RWPE1 (cell line): Measurements from ENCODE around the gene CPEB4.
A peak's percentile ranks its signal among the peaks of the same experiment; 100 is the strongest.

Experiments
- CTCF ChIA-PET: fragments of 350-600 bp; sonication (Branson Sonifier 250); formaldehyde crosslinking; extraction: SDS; loops from one replicate; lab custom pipeline; 2021; lab: Yijun Ruan, JAX
- POLR2A ChIA-PET: fragments of 400-600 bp; formaldehyde crosslinking; extraction: SDS; loops from one replicate; lab custom pipeline; 2020; ENCODE audit warnings: antibody characterized with exemption; ENCODE audit not compliant: low non-redundant PET; lab: Yijun Ruan, JAX
- DNase-seq: peaks from one replicate; pipeline ENCODE4 v3.0.0; 2012; ENCODE audit warnings: low spot score
- H3K27ac ChIP-seq: fragments of 450-650 bp; 2 replicates; pipeline ENCODE4 v1.5.1; 2017
- CTCF ChIP-seq: fragments of 450-650 bp; conservative IDR thresholded peaks from 2 replicates; pipeline ENCODE4 v1.5.1; 2017; ENCODE audit warnings: low read depth, mild to moderate bottlenecking

CPEB4 gene

DNA sequence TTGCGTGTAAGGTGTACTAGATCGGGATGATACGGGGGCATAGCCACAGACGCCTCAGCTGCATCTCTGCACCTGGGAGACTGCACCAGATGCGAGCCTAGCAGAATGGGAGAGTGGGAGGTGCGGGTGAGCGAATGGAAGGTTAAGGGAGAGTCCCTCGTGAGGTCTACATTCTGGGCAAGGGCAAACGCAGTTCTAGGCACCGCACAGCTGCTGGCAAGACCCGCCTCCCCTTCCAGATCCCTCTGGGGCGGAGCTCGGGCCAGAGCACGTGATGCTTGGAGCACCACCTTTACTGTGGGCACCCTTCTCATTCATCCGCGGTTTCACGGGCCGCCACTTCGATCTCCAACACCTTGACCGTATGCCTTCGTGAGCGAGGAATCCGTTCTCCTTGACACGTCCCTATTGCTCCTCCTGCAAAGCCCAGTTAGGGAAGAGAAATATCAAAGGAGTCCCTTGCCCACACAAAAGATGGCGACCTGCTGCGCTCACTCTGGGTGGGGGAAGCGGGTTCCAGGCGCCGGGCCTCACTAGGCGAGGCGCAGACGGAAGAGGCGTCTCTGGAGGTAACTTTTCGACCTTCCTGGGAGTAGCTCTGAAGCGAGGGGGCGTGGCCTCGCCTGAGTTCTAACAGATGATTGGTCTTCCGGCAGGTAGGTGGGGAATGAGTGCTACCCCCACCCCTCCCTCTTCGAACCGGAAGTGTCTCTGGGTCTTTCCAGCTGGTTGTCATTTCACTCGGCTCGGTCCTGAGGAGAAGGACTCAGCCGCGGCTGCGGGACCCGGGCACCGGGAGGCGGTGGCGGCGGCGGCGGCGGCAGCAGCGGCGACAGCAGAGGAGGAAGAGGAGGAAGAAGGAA, at the start of gene CPEB4:
TSS of gene CPEB4 (plus strand) at position 740 of the 863 bp plus-strand sequence. CDS start 1,385 bp downstream, outside the sequence.
- no peak for TF ChIP-seq CTCF
- H3K27ac ChIP-seq: peak within 1 kb of the TSS; percentile 77
- ChIA-PET POLR2A (interaction anchor here (0.6 to 1.0 kb wide), 3 partner anchors 8 to 523 kb away, joined by 3 read pairs; no protein-coding TSS in a partner anchor), CTCF (interaction anchor here (0.5 to 1.0 kb wide), 4 partner anchors 27 to 990 kb away, joined by 3 to 4 read pairs (median 3); no protein-coding TSS in a partner anchor)
- DNase-seq: peak; percentile 100

GRCh38 chr5:173839117-173839713, 48.9 kb upstream of the CPEB4 start:
- H3K27ac ChIP-seq: no peak overlapping the region
- POLR2A ChIA-PET: interaction anchor here (0.5 kb wide), 1 partner anchor 65 kb away, joined by 3 read pairs; no protein-coding TSS in a partner anchor

GRCh38 chr5:173840111-173840983, 47.8 kb upstream of the CPEB4 start:
- no peak overlapping the region for H3K27ac ChIP-seq
- ChIA-PET CTCF (interaction anchor here (0.6 kb wide), 1 partner anchor 14 kb away, joined by 4 read pairs; no protein-coding TSS in a partner anchor), POLR2A (no interaction called here)
- no peak for TF ChIP-seq CTCF
- DNase-seq: no peak

More at GRCh38 chr5:173839117-173839713, 48.9 kb upstream of the CPEB4 start:
- CTCF ChIA-PET: interaction anchor here (0.7 kb wide), 1 partner anchor 14 kb away, joined by 4 read pairs; no protein-coding TSS in a partner anchor
- DNase-seq: no peak
- no peak for TF ChIP-seq CTCF

- DNase-seq: no peak
- CTCF ChIA-PET: interaction anchor here (0.6 to 1.3 kb wide), 3 partner anchors 12 to 523 kb away, joined by 3 read pairs; no protein-coding TSS in a partner anchor
- no peak for TF ChIP-seq CTCF
- POLR2A ChIA-PET: no interaction called here
- no peak overlapping the region for H3K27ac ChIP-seq
Measured at GRCh38 chr5:173841710-173842109, 46.4 kb upstream of the CPEB4 start.

DNA sequence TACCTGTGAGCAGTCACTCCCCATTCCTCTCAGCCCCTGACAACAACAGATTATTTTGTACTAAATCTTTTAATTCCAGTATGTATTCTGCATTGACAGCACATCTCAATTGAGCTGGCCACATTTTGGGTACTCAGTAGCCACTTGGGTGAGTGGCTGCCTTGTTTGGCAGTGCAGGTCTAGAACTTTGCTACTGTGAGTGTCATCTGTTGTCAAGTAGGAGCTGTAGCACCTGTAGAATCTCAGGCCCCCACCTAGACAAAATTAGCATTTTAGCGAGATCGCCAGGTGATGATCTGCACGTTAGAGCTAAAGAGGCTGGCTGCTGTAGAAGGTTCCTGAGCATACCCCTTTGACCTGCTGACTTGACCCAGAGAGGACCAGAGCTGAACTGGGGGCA, 44.4 kb upstream of the CPEB4 start:
- ChIA-PET CTCF (interaction anchor here (0.6 kb wide), 1 partner anchor 111 kb away, joined by 7 read pairs; no protein-coding TSS in a partner anchor), POLR2A (no interaction called here)
- DNase-seq: no peak
- H3K27ac ChIP-seq: no peak overlapping the region
- no peak for TF ChIP-seq CTCF

DNA sequence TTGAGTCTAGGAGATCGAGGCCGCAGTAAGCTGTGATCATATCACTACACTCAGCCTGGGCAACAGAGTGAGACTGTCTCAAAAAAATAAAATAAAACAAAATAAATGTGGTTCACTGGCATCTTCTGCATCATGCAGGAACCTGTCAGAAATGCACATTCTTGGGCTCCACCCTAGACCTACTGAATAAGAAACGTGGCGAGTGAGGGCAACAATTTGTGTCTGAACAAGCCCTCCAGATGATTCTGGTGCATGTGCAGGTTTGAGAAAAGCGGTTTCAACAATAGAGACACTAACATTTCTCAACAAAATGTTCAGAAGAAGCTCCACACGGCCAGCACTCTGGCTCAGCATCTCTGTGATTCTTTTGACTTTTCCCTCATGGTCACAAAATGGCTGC, 42.8 kb upstream of the CPEB4 start:
- ChIA-PET CTCF (no interaction called here), POLR2A (no interaction called here)
- TF ChIP-seq CTCF: no peak
- no peak overlapping the region for H3K27ac ChIP-seq
- DNase-seq: no peak
